SW480 (cell line): ENCODE measurements around the gene SDF4.
A peak's percentile ranks its signal among the peaks of the same experiment; 100 is the strongest.
"Not testable (repeated sequence)": the region's sequence is repeated elsewhere in the genome, so short reads cannot be mapped to it uniquely, and the experiment has no call there.

ENCODE experiments used
- DNase-seq: peaks from one replicate; pipeline ENCODE4 v3.0.0-alpha.2; 2016; ENCODE audit warnings: low spot score

SDF4 gene

DNA sequence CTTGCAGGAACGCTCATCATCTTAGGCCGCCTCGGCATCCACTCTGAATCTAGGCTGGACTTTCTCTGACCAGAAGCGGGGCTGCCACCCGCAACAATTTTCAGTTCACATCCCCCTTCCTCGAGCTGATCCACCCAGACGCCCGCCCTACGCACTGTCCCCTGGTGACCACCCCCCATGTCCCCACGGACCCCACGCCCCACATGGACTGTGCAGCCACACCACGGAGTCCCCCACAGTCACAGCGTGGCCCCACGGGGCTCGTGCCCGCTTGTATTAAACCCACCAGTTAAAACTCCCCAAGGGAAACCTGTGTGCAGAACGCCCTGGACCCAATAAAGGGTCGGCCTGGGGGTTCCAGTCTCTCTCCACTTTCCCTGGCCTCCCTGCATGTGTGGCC is 27.7 kb upstream of the SDF4 start:
- DNase-seq: no peak

- DNase-seq: no peak
Observed at GRCh38 chr1:1259119-1259488, 27.3 kb upstream of the SDF4 start.

- DNase-seq: no peak
Observed at GRCh38 chr1:1256956-1257871, 25.4 kb upstream of the SDF4 start.

- DNase-seq: no peak
Observed at GRCh38 chr1:1255611-1256010, 23.8 kb upstream of the SDF4 start.

GRCh38 chr1:1255078-1255477 is 23.3 kb upstream of the SDF4 start:
- DNase-seq: no peak

DNA sequence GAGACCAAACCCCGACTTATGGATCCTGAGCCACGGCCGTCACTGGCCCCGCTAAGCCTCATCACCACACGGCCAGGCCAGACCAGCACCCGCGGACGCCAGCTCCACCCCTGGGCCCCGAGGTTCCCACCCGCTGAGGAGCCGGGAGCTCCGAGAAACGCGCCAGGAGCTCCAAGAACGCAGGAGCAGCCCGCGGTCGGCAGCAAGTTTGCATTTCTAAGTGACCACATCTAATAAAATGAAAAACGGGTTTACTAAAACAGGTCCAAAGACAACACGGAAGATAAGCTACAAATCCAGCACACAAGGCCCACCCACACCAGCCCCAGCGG is 22.8 kb upstream of the SDF4 start:
- peak; percentile 51 for DNase-seq

- DNase-seq: no peak
Observed at GRCh38 chr1:1253972-1254666, 22.3 kb upstream of the SDF4 start.

DNA sequence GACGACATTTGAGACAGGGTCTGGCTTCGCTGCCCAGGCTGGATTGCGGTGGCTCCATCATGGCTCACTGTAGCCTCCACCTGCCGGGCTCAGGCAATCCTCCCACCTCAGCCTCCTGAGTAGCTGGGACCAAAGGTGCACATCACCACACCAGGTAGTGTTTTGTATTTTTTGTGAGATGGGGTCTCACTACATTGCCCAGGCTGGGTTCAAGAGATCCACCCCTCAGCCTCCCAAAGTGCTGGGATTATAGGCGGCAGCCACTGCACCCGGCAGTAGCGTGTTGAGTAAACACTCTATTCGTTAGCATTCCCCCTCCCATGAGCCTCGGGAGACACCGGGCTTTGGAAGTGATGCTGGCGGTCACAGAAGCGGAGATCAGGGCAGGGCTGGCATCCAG is 21.5 kb upstream of the SDF4 start:
- DNase-seq: no peak

- DNase-seq: peak; percentile 71
Observed at GRCh38 chr1:1250786-1251284, 19.0 kb upstream of the SDF4 start.

DNA sequence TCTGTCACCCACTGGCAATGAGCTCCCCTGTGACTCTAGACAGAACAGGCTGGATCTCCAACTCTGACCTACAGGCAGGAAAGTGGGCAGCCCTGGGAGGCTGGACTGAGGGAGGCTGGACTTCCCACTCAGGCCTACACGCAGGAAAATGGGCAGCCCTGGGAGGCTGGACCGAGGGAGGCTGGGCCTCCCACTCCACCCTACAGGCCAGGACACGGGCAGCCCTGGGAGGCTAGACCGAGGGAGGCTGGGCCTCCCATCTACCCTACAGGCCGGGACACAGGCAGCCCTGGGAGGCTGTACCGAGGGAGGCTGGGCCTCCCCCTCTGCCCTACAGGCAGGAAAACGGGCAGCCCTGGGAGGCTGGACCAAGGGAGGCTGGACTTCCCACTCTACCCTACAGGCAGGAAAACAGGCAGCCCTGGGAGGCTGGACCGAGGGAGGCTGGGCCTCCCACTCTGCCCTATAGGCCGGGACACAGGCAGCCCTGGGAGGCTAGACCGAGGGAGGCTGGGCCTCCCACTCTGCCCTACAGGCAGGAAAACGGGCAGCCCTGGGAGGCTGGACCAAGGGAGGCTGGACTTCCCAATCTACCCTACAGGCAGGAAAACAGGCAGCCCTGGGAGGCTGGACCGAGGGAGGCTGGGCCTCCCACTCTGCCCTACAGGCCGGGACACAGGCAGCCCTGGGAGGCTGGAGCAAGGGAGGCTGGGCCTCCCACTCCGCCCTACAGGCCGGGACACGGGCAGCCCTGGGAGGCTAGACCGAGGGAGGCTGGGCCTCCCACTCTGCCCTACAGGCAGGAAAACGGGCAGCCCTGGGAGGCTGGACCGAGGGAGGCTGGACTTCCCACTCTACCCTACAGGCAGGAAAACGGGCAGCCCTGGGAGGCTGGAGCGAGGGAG is 16.5 kb upstream of the SDF4 start:
- DNase-seq: not testable (repeated sequence)

- no peak for DNase-seq
Observed at GRCh38 chr1:1247341-1247913, 15.6 kb upstream of the SDF4 start.

DNA sequence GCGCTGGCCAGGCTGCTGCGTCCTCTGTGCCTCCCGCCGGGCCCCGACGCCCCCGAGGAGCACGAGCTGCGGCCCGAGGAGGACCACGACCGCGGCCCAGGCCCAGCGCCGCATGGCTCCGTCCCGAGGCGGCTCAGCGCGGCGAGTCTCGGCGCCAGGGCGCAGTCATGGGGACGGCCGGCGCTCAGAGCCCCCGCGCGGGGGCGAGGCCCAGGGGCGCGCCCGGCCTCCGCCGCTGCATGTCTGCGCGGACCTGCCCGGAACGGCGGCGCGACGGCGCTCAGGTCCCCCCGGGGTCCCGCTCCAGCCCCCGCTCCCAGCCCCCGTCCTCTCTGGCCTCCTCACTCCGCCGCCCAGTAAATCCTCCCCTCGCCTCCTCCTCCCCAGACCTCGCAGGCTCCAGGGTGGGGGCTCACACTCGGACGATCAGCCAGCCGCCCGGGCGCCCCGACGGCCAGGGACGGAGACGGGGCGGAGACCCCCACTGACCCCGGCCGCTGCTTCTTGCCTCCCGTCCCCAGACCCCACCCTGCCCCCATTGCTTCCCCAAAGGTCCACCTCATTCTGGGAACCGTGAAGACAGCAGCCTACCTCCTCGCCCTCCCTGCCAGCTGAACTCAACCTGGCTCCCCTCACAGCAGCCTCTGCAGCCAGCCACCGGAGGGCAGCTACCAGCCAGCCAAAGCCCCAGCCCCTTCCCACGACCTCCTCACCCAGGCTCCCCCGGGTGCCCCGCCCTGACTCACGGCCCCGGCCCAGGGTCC is 15.0 kb upstream of the SDF4 start, which contains the start of gene C1QTNF12:
TSS of gene C1QTNF12 (minus strand) at position 146 of the 764 bp plus-strand sequence. CDS start at position 114, 32 bp downstream.
- DNase-seq: no peak

DNA sequence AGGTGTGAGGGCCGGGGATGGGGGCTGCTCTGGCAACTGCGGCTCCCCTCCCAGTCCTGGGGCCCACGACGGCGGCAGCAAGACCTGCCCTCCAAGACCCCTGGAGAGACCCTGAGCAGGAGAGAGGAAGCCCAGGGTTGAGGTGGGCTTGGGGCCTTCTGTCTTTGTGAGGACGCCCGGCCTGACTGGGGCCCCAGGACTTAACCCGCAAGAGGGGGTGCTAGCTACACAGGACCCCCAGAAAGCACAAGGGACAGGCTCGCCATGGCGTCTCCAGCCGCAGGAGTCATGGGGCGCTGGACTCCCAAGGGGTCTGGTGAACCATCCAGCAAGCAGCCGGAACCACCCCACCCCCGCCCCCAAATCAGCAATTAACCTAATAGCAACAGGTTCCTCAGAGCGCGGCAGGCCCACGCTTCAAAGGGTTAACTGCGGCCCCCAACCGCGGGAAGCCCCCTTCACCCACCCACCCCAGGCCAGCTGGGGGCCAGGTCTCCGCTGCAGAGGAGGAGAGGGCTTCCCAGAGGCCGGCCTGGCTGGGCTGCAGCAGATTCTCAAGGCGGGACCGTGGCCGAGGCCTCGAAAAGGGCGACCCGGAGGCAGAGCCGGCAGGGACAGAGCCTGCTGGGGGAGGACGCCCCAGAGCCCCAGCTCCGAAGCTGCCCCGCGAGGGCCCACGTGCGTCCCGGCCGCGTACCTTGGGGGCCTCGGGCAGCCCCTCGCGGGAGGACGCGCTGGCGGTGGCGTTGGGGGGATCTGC is 14.2 kb upstream of the SDF4 start:
- no peak for DNase-seq

- no peak for DNase-seq
Observed at GRCh38 chr1:1245178-1245816, 13.5 kb upstream of the SDF4 start.

DNA sequence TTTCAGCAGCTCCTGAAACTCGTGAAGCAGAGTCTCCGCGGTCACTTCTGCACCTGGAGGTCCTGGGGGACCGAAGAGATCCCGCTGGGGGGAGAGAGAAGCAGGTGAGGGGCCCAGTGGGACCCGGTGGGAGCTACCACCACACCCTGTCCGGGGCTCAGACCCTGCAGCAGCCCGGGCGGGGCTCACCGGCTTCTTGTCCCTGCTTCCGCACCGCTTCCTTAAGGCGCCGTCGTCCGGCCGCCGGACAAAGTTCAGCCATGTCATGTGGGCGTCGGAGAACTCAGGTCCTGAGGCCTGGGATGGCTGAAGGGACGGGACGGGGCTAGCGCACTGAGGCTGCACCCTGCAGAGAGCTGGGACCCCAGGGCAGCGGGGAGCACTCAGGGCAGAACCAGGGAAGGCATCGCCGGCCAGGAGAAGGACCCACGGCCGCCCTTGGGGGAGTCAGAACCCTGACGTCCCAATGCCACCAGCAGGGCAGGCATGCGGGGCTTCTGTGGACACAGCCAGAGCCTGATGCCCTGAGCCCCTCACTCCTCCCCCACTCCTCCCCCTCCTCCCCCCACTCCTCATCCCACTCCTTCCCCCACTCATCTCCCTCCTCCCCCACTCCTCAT is 12.5 kb upstream of the SDF4 start:
- no peak for DNase-seq

GRCh38 chr1:1243807-1244191 is 12.0 kb upstream of the SDF4 start:
- DNase-seq: no peak

GRCh38 chr1:1243266-1243660 is 11.5 kb upstream of the SDF4 start:
- no peak for DNase-seq

DNA sequence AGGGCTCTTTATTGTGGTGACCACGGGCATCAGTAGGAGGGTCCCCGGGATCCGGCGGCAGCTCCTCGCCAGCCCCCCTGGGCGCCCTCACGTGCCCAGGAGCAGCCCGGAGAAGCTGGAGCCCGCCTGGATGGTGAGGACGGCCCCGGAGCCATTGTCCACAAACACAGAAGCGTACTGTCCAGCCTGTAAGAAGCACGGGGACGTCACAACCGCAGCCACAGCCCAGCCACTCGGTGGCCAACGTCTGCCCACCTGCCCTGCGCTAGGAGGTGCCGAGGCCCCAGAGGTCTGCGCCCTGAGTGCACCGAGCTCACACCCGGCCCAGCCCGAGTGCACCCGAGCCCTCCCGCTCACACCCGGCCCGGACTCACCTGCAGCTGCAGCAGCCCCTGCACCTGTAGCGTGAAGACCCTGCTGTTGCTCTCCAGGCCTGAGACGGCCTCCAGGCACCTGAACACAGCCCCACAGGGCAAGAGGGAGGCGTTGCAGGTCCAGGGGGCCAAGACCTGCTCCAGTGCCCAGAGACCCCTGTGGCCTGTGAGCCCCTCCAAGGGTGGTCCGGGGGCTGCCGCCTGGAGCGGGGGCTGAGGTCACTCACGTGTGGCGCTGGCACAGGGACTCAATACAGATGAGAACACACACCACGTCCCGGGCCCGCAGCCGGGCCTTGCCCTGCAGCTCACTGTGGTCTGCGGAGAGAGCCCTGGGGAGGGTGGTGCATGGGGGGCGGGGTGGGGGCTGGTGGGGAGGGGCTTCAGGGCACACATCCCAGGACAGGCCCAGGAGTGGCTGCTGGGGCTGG is 10.9 kb upstream of the SDF4 start:
- no peak for DNase-seq
